Keratinocyte (primary cell): ENCODE results near the gene TYSND1. TPM values are rescaled to one million over a fixed set of nuclear protein-coding genes. Genes with fewer than 3 reads are reported as not detected.

ENCODE experiments used
- DNase-seq: peaks from one replicate; pipeline ENCODE4 v3.0.0-alpha.2; 2011; ENCODE audit warnings: low read depth, missing footprints, low spot score
- FAIRE-seq: peaks from 2 replicates; lab custom pipeline; 2011; peaks lifted over from hg19 to GRCh38; lab: Jason Lieb, UNC
- H2AFZ ChIP-seq: 2 replicates; pipeline ENCODE4 v1.6.0; 2012; ENCODE audit warnings: low read length, control low read depth, inconsistent platforms; ENCODE audit not compliant: control insufficient read depth
- H3K27ac ChIP-seq: 2 replicates; pipeline ENCODE4 v1.5.1; 2011; ENCODE audit warnings: low read length; ENCODE audit not compliant: control insufficient read depth, insufficient read depth
- H3K27me3 ChIP-seq: 3 replicates; pipeline ENCODE4 v1.6.0; 2011; ENCODE audit warnings: low read length; ENCODE audit not compliant: control insufficient read depth, insufficient read depth; ENCODE audit errors: extremely low read depth
- H3K36me3 ChIP-seq, 2 experiments: 2 replicates in 1 of 2; 3 replicates in 1 of 2; pipeline ENCODE4 v1.5.1; 2011; ENCODE audit warnings: low read length in 2 of 2, mild to moderate bottlenecking in 1 of 2; ENCODE audit not compliant: control insufficient read depth in 2 of 2, insufficient read depth in 2 of 2; ENCODE audit errors: extremely low read depth in 1 of 2
- H3K4me1 ChIP-seq: 3 replicates; pipeline ENCODE4 v1.5.1; 2011; ENCODE audit warnings: low read length; ENCODE audit not compliant: control insufficient read depth, insufficient read depth; ENCODE audit errors: extremely low read depth
- H3K4me2 ChIP-seq: 3 replicates; pipeline ENCODE4 v1.6.0; 2011; ENCODE audit warnings: low read depth, low read length; ENCODE audit not compliant: control insufficient read depth, insufficient read depth; ENCODE audit errors: extremely low read depth
- H3K4me3 ChIP-seq, 3 experiments: fragments of 200-600 bp in 1 of 3; sonication (generic) in 1 of 3; 2 replicates in 2 of 3; 3 replicates in 1 of 3; pipeline ENCODE4 v1.5.1; 2011 to 2016; ENCODE audit warnings: low read length in 3 of 3, mild to moderate bottlenecking in 3 of 3, control low read depth in 2 of 3, inconsistent platforms in 1 of 3, low read depth in 1 of 3, mixed read lengths in 1 of 3, mixed run types in 1 of 3, moderate library complexity in 1 of 3; ENCODE audit not compliant: control insufficient read depth in 2 of 3, insufficient read depth in 2 of 3; ENCODE audit errors: extremely low read depth in 1 of 3
- H3K79me2 ChIP-seq: 2 replicates; pipeline ENCODE4 v1.6.0; 2012; ENCODE audit warnings: low read length; ENCODE audit not compliant: control insufficient read depth, insufficient read depth
- H3K9ac ChIP-seq: 3 replicates; pipeline ENCODE4 v1.6.0; 2011; ENCODE audit warnings: low read length; ENCODE audit not compliant: control insufficient read depth, insufficient read depth; ENCODE audit errors: extremely low read depth
- H3K9me1 ChIP-seq: 3 replicates; pipeline ENCODE4 v1.6.0; 2011; ENCODE audit warnings: low read length; ENCODE audit not compliant: control insufficient read depth, insufficient read depth; ENCODE audit errors: extremely low read depth
- H3K9me3 ChIP-seq: 2 replicates; pipeline ENCODE4 v1.5.1; 2012; ENCODE audit warnings: low read depth, low read length; ENCODE audit not compliant: control insufficient read depth
- H4K20me1 ChIP-seq: 3 replicates; pipeline ENCODE4 v1.6.0; 2011; ENCODE audit warnings: low read length; ENCODE audit not compliant: control insufficient read depth, insufficient read depth; ENCODE audit errors: extremely low read depth
- CTCF ChIP-seq, 3 experiments: IDR thresholded peaks in 1 of 3; conservative IDR thresholded peaks in 1 of 3; optimal IDR thresholded peaks in 1 of 3; 2 replicates in 2 of 3; 3 replicates in 1 of 3; pipeline versions ENCODE3 to v1.5.1; 2011; ENCODE audit warnings: low read length in 3 of 3, mild to moderate bottlenecking in 3 of 3, moderate library complexity in 2 of 3, control low read depth in 1 of 3, inconsistent platforms in 1 of 3; ENCODE audit not compliant: insufficient read depth in 2 of 3; ENCODE audit errors: extremely low read depth in 1 of 3
- EZH2 ChIP-seq: IDR thresholded peaks from one replicate; pipeline ENCODE4 v1.6.1; 2012; ENCODE audit warnings: inconsistent platforms, mild to moderate bottlenecking, low read length, moderate library complexity
- dilution Hi-C: fragments of 300-500 bp; cut with MboI; formaldehyde crosslinking; loops from one replicate; pipeline ENCODE4 v1.7.0; 2020; ENCODE audit warnings: low sequenced_read_pairs; ENCODE audit not compliant: extremely low pct_ligation_motif_present
- polyA plus RNA-seq, 5 experiments: library from polyadenylated mRNA; depleted of rRNA in 3 of 5; stranded (reverse) in 3 of 5; stranded (forward) in 1 of 5; unstranded in 1 of 5; fragments of >200 nt; gene quantifications; 1 replicate in 1 of 5; 2 replicates in 3 of 5; 3 replicates in 1 of 5; pipeline versions ENCODE4 v1.2.1 to v1.2.3, GENCODE V29; 2011 to 2012; ENCODE audit warnings: missing spikeins in 2 of 5, low read depth in 1 of 5, low replicate concordance in 1 of 5

The TYSND1 gene
- polyA plus RNA-seq, 1 donor (not counting 4 experiments of a cell fraction or from before 2014, with no cell fraction given), result 9.9 TPM

GRCh38 chr10:70115948-70116682 is 30.4 kb downstream of the TYSND1 start:
- H3K4me2 ChIP-seq, result no peak overlapping the region
- H3K27ac ChIP-seq, result no peak overlapping the region
- TF ChIP-seq CTCF (optimal IDR thresholded peaks at IDR 0.05 in 1 of 3, IDR thresholded peaks at IDR 0.05 in 1 of 3, conservative IDR thresholded peaks at IDR 0.05 in 1 of 3; ENCODE audit: extremely low read depth in 1 of 3, insufficient read depth in 2 of 3, low read length in 3 of 3) (peak; percentile 77 to 93 (median 89)), EZH2 (no peak)
- H3K9me3 ChIP-seq, result no peaks in the 10 kb centered on the region
- dilution Hi-C loops, result no loop called here
- FAIRE-seq, result peak; percentile 49
- no peak for DNase-seq
- no peak overlapping the region for H2AFZ ChIP-seq
- H3K79me2 ChIP-seq, result no peaks in the 10 kb centered on the region
- peaks cover 0 to 7% of the 10 kb centered on the region in 2 experiments for H3K36me3 ChIP-seq
- no peak overlapping the region for H3K9ac ChIP-seq
- no peak overlapping the region for H3K4me3 ChIP-seq
- H3K4me1 ChIP-seq, result no peaks in the 10 kb centered on the region
- H3K9me1 ChIP-seq, result no peaks in the 10 kb centered on the region
- no peaks in the 10 kb centered on the region for H4K20me1 ChIP-seq
- no peaks in the 10 kb centered on the region for H3K27me3 ChIP-seq

- H3K9me1 ChIP-seq, result no peaks in the 10 kb centered on the region
- H3K9ac ChIP-seq, result no peak overlapping the region
- no peaks in the 10 kb centered on the region for H3K9me3 ChIP-seq
- no peaks in the 10 kb centered on the region for H3K79me2 ChIP-seq
- no peak overlapping the region for H3K4me2 ChIP-seq
- TF ChIP-seq CTCF (optimal IDR thresholded peaks at IDR 0.05 in 1 of 3, IDR thresholded peaks at IDR 0.05 in 1 of 3, conservative IDR thresholded peaks at IDR 0.05 in 1 of 3; ENCODE audit: extremely low read depth in 1 of 3, insufficient read depth in 2 of 3, low read length in 3 of 3) (no peak), EZH2 (no peak)
- H3K27ac ChIP-seq, result no peak overlapping the region
- H3K4me3 ChIP-seq, result no peak overlapping the region
- no peaks in the 10 kb centered on the region for H4K20me1 ChIP-seq
- no peaks in the 10 kb centered on the region for H3K4me1 ChIP-seq
- FAIRE-seq, result no peak
- H3K27me3 ChIP-seq, result no peaks in the 10 kb centered on the region
- DNase-seq, result no peak
- peaks cover 0 to 7% of the 10 kb centered on the region in 2 experiments for H3K36me3 ChIP-seq
- H2AFZ ChIP-seq, result no peak overlapping the region
- dilution Hi-C loops, result no loop called here
These were observed 31.6 kb downstream of the TYSND1 start for GRCh38 chr10:70114902-70115301.
